Upper lobe of left lung (tissue), 6 donors: ENCODE measurements around the gene UBR4. TPM values are rescaled to one million over a fixed set of nuclear protein-coding genes. Genes with fewer than 3 reads are reported as not detected.

Source experiments
- ATAC-seq, 2 donors: fragments of 200-7000 bp; cut with Tn5 transposase; one replicate each; pipeline ENCODE4 v1.9.1; 2022; ENCODE audit warnings: mild to moderate bottlenecking in 2 of 2, moderate library complexity in 2 of 2; ENCODE audit not compliant: low FRiP score in 2 of 2
- DNase-seq, 2 donors: peaks; one replicate each; pipeline ENCODE4 v3.0.0-alpha.2; 2019 to 2020
- H3K27ac ChIP-seq, 4 donors: fragments of 200-600 bp; sonication (generic); one replicate each; pipeline ENCODE4 v1.5.1; 2016 to 2019
- H3K27me3 ChIP-seq, 4 donors: fragments of 200-600 bp; sonication (generic); one replicate each; pipeline ENCODE4 v1.5.1; 2017 to 2019
- H3K36me3 ChIP-seq, 4 donors: fragments of 200-600 bp; sonication (generic); one replicate each; pipeline ENCODE4 v1.5.1; 2016 to 2019
- H3K4me1 ChIP-seq, 4 donors: fragments of 200-600 bp; sonication (generic); one replicate each; pipeline ENCODE4 v1.5.1; 2018 to 2019
- H3K4me3 ChIP-seq, 4 donors: fragments of 200-600 bp; sonication (generic); one replicate each; pipeline ENCODE4 v1.5.1; 2017 to 2019; ENCODE audit warnings: mild to moderate bottlenecking in 2 of 4, moderate library complexity in 1 of 4
- H3K9me3 ChIP-seq, 4 donors: fragments of 200-600 bp; sonication (generic); one replicate each; pipeline ENCODE4 v1.5.1; 2018 to 2019
- CTCF ChIP-seq, 6 experiments: fragments of 450-650 bp in 4 of 6; fragments of 200-600 bp in 2 of 6; sonication (generic) in 2 of 6; IDR thresholded peaks; one replicate each; pipeline ENCODE4 v1.5.1; 2016 to 2019; ENCODE audit warnings: antibody characterized with exemption in 6 of 6
- EP300 ChIP-seq, 4 donors: sonication (generic); formaldehyde crosslinking; IDR thresholded peaks; one replicate each; pipeline ENCODE4 v1.5.1; 2017; ENCODE audit warnings: antibody characterized with exemption in 4 of 4, control low read depth in 2 of 4
- POLR2A ChIP-seq, 4 donors: fragments of 450-650 bp; IDR thresholded peaks; one replicate each; pipeline ENCODE4 v1.5.1; 2016 to 2017; ENCODE audit warnings: antibody characterized with exemption in 4 of 4, mild to moderate bottlenecking in 2 of 4
- POLR2AphosphoS5 ChIP-seq, 2 donors: sonication (generic); formaldehyde crosslinking; IDR thresholded peaks; one replicate each; pipeline ENCODE4 v1.5.1; 2017; ENCODE audit warnings: antibody characterized with exemption in 2 of 2
- WGBS, 2 donors: methylation state at CpG; one replicate each; pipeline ENCODE4 v1.1.5; 2017 to 2018; 5-methylcytosine and 5-hydroxymethylcytosine counted together
- total RNA-seq, 6 donors: library from RNA; depleted of rRNA in 4 of 6; stranded (reverse); fragments of >200 nt in 4 of 6; gene quantifications; one replicate each; pipeline versions ENCODE4 v1.1.0 to v1.2.1, GENCODE V29; 2016 to 2021
- donor health status: DM: no; HTN: no; CAD: no; lungs with moderate emphysema.
- donor health status: DM: no; HTN: yes; CAD: no; lungs with severe emphysema.

The UBR4 gene
- total RNA-seq, 6 donors from 2014 or later, result 101 to 317 (median 135) TPM

GRCh38 chr1:19054216-19054615, 155.8 kb downstream of the UBR4 start:
- no peak overlapping the region for H3K4me3 ChIP-seq
- TF ChIP-seq CTCF (IDR thresholded peaks at IDR 0.05), result no peak
- no peak for TF ChIP-seq POLR2A (IDR thresholded peaks at IDR 0.05)
- no peak for TF ChIP-seq POLR2AphosphoS5 (IDR thresholded peaks at IDR 0.05)
- no peak for TF ChIP-seq EP300 (IDR thresholded peaks at IDR 0.05)
- no peaks in the 10 kb centered on the region for H3K36me3 ChIP-seq
- H3K27me3 ChIP-seq, result no peaks in the 10 kb centered on the region
- no peak overlapping the region for H3K27ac ChIP-seq
- 64% methylated on average over 11 of the region's 15 CpGs; no CpG with 5 or more reads in 1 of the 2 donors for WGBS, 2 donors
- DNase-seq (no peak), ATAC-seq (peak in 1 of 2 donors; percentile 4)
- H3K4me1 ChIP-seq, result peaks cover 0 to 12% (median 9%) of the 10 kb centered on the region in 4 donors
- H3K9me3 ChIP-seq, result no peaks in the 10 kb centered on the region

DNA sequence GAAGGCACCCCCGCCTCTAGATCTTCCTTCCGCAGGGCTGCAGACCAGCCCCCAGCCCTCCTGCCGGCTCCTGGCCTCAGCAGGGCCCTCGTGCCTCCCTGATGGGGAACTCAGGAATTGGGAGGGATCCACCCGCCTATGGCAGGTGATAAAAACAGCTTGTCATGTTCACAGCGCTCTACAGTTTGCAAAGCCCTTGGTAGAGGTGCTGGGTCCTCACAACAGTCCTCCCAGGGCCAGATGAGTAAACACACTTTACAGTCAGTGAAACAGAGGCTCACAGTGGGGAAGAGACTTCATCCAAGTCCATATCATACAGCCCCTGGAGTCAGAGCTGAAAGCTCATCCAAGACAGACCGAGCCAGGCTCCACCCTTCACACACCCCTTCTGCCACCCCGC, 156.6 kb downstream of the UBR4 start:
- ATAC-seq (no peak), DNase-seq (no peak)
- Histone ChIP-seq H3K27me3 (no peaks in the 10 kb centered on the region), H3K4me3 (no peak overlapping the region), H3K4me1 (peaks cover 0 to 12% (median 9%) of the 10 kb centered on the region in 4 donors), H3K27ac (no peak overlapping the region), H3K9me3 (no peaks in the 10 kb centered on the region), H3K36me3 (no peaks in the 10 kb centered on the region)
- no peak for TF ChIP-seq POLR2AphosphoS5 (IDR thresholded peaks at IDR 0.05)
- no peak for TF ChIP-seq POLR2A (IDR thresholded peaks at IDR 0.05)
- TF ChIP-seq CTCF (IDR thresholded peaks at IDR 0.05), result no peak
- TF ChIP-seq EP300 (IDR thresholded peaks at IDR 0.05), result no peak
- 75 to 89% methylated on average over 3 to 8 of the region's 8 CpGs for WGBS, 2 donors

GRCh38 chr1:19049798-19050197, 160.3 kb downstream of the UBR4 start:
- no peak for ATAC-seq
- Histone ChIP-seq H3K27ac (no peak overlapping the region), H3K36me3 (no peaks in the 10 kb centered on the region), H3K4me3 (no peak overlapping the region), H3K27me3 (no peaks in the 10 kb centered on the region), H3K4me1 (peaks cover 5 to 17% (median 7%) of the 10 kb centered on the region in 4 donors), H3K9me3 (no peaks in the 10 kb centered on the region)
- TF ChIP-seq POLR2A (IDR thresholded peaks at IDR 0.05) (no peak), POLR2AphosphoS5 (IDR thresholded peaks at IDR 0.05) (no peak), CTCF (IDR thresholded peaks at IDR 0.05) (no peak), EP300 (IDR thresholded peaks at IDR 0.05) (no peak)
- DNase-seq, result no peak
- WGBS, 2 donors, result 92% methylated on average over 5 of the region's 5 CpGs

DNA sequence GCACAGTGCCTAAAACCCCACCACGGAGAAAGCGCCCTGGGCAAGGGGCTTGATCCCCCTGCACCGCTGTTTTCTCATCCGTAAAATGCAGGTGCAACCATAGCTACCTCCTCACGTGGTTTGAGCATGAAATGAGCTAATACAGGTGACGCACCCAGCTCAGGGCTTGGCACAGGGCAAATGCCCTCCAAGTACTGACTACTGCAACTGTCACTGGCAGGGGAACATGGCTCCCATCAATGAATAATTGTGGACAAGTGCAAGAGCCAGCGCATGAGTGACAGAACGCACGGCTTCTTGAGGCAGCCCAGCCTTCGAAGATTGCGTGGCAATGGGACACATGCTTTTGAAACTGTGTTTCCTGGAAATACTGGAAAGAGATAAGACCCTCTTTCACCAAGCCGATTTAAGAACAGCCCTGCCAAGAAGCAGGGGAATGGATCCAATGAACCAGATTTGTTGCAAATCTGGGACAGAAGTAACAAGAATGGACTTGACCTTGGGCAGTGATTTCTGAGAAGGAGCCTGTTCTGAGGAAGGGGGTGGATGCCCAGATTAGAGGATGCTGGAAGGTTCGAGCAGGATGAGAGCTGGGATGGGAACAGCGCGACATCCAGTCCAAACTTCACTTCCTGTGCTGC, 160.8 kb downstream of the UBR4 start:
- Histone ChIP-seq H3K4me3 (no peak overlapping the region), H3K4me1 (peaks cover 1 to 17% (median 3%) of the 10 kb centered on the region in 4 donors), H3K36me3 (no peaks in the 10 kb centered on the region), H3K9me3 (no peaks in the 10 kb centered on the region), H3K27ac (no peak overlapping the region), H3K27me3 (no peaks in the 10 kb centered on the region)
- ATAC-seq (no peak), DNase-seq (no peak)
- 61 to 67% methylated on average over 14 to 15 of the region's 15 CpGs for WGBS, 2 donors
- TF ChIP-seq CTCF (IDR thresholded peaks at IDR 0.05) (no peak), POLR2AphosphoS5 (IDR thresholded peaks at IDR 0.05) (no peak), EP300 (IDR thresholded peaks at IDR 0.05) (no peak), POLR2A (IDR thresholded peaks at IDR 0.05) (no peak)
